NB4 (cell line): ENCODE results near the gene DOK6.

ENCODE experiments used
- MAX ChIP-seq: IDR thresholded peaks from 2 replicates; pipeline ENCODE4 v1.6.1; 2011; ENCODE audit warnings: low read depth, low read length
- MYC ChIP-seq: IDR thresholded peaks from 2 replicates; pipeline ENCODE4 v1.6.1; 2011; ENCODE audit warnings: low read depth, low read length
- POLR2A ChIP-seq: IDR thresholded peaks from 2 replicates; pipeline ENCODE4 v1.6.1; 2011; ENCODE audit warnings: mild to moderate bottlenecking; ENCODE audit not compliant: insufficient read length; ENCODE audit errors: extremely low read depth
- TF ChIP-seq, protein P1 (sequence below): IDR thresholded peaks from one replicate; pipeline ENCODE4 v1.5.1; 2012; ENCODE audit warnings: low read depth, low read length

GRCh38 chr18:69487488-69488394, 87.1 kb downstream of the DOK6 start:
- TF ChIP-seq POLR2A (no peak), MAX (no peak), MYC (no peak)
- TF ChIP-seq, protein P1, sequence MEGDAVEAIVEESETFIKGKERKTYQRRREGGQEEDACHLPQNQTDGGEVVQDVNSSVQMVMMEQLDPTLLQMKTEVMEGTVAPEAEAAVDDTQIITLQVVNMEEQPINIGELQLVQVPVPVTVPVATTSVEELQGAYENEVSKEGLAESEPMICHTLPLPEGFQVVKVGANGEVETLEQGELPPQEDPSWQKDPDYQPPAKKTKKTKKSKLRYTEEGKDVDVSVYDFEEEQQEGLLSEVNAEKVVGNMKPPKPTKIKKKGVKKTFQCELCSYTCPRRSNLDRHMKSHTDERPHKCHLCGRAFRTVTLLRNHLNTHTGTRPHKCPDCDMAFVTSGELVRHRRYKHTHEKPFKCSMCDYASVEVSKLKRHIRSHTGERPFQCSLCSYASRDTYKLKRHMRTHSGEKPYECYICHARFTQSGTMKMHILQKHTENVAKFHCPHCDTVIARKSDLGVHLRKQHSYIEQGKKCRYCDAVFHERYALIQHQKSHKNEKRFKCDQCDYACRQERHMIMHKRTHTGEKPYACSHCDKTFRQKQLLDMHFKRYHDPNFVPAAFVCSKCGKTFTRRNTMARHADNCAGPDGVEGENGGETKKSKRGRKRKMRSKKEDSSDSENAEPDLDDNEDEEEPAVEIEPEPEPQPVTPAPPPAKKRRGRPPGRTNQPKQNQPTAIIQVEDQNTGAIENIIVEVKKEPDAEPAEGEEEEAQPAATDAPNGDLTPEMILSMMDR, result no peak
